Mucosa of stomach (tissue), 1 donor: ENCODE data around the gene ENTPD8.

Experiments
- H3K27me3 ChIP-seq: one replicate; pipeline ENCODE4 v1.7.0; 2013; ENCODE audit warnings: mild to moderate bottlenecking, low read length; ENCODE audit not compliant: control insufficient read depth, insufficient read depth
- H3K36me3 ChIP-seq: one replicate; pipeline ENCODE4 v1.7.0; 2013; ENCODE audit warnings: low read length; ENCODE audit not compliant: control insufficient read depth, insufficient read depth
- H3K4me1 ChIP-seq: one replicate; pipeline ENCODE4 v1.7.0; 2013; ENCODE audit warnings: mild to moderate bottlenecking, low read length; ENCODE audit not compliant: control insufficient read depth, insufficient read depth
- H3K4me3 ChIP-seq: one replicate; pipeline ENCODE4 v1.7.0; 2013; ENCODE audit warnings: low read length
- H3K9ac ChIP-seq: one replicate; pipeline ENCODE4 v1.7.0; 2013; ENCODE audit warnings: mild to moderate bottlenecking, low read length, moderate library complexity
- H3K9me3 ChIP-seq: one replicate; pipeline ENCODE4 v1.7.0; 2013; ENCODE audit warnings: mild to moderate bottlenecking, low read length, moderate library complexity; ENCODE audit not compliant: control insufficient read depth
- donor health status: Pancreatic carcinoma.

The ENTPD8 gene

GRCh38 chr9:137406085-137406760 lies 34.9 kb downstream of the ENTPD8 start:
- Histone ChIP-seq H3K27me3 (no peaks in the 10 kb centered on the region), H3K4me1 (peaks cover 20% of the 10 kb centered on the region), H3K4me3 (no peak overlapping the region), H3K36me3 (no peaks in the 10 kb centered on the region), H3K9me3 (no peaks in the 10 kb centered on the region), H3K9ac (peak overlapping the region; percentile 43)

GRCh38 chr9:137405677-137406081 lies 35.5 kb downstream of the ENTPD8 start:
- Histone ChIP-seq H3K9ac (no peak overlapping the region), H3K36me3 (no peaks in the 10 kb centered on the region)

GRCh38 chr9:137404961-137405567 lies 36.1 kb downstream of the ENTPD8 start:
- Histone ChIP-seq H3K4me1 (peaks cover 22% of the 10 kb centered on the region), H3K9ac (no peak overlapping the region), H3K4me3 (no peak overlapping the region), H3K36me3 (no peaks in the 10 kb centered on the region), H3K9me3 (no peaks in the 10 kb centered on the region), H3K27me3 (no peaks in the 10 kb centered on the region)

More at GRCh38 chr9:137405677-137406081, 35.5 kb downstream of the ENTPD8 start:
- Histone ChIP-seq H3K9me3 (no peaks in the 10 kb centered on the region), H3K27me3 (no peaks in the 10 kb centered on the region), H3K4me3 (no peak overlapping the region), H3K4me1 (peaks cover 19% of the 10 kb centered on the region)

- H3K9me3 ChIP-seq = no peaks in the 10 kb centered on the region
These were observed 37.9 kb downstream of the ENTPD8 start for GRCh38 chr9:137403269-137403668.

GRCh38 chr9:137402746-137403145 lies 38.4 kb downstream of the ENTPD8 start:
- Histone ChIP-seq H3K4me1 (peaks cover 29% of the 10 kb centered on the region), H3K36me3 (no peaks in the 10 kb centered on the region), H3K9me3 (no peaks in the 10 kb centered on the region), H3K9ac (no peak overlapping the region), H3K4me3 (no peak overlapping the region), H3K27me3 (no peaks in the 10 kb centered on the region)

More at GRCh38 chr9:137403269-137403668, 37.9 kb downstream of the ENTPD8 start:
- Histone ChIP-seq H3K27me3 (no peaks in the 10 kb centered on the region), H3K4me3 (no peak overlapping the region), H3K4me1 (peaks cover 29% of the 10 kb centered on the region), H3K9ac (no peak overlapping the region), H3K36me3 (no peaks in the 10 kb centered on the region)

GRCh38 chr9:137398561-137399468 lies 42.3 kb downstream of the ENTPD8 start:
- H3K9me3 ChIP-seq = no peaks in the 10 kb centered on the region
- no peaks in the 10 kb centered on the region for H3K36me3 ChIP-seq
- no peak overlapping the region for H3K4me3 ChIP-seq
- no peak overlapping the region for H3K9ac ChIP-seq
- peaks cover 16% of the 10 kb centered on the region for H3K4me1 ChIP-seq
- H3K27me3 ChIP-seq = no peaks in the 10 kb centered on the region

- H3K27me3 ChIP-seq = no peaks in the 10 kb centered on the region
- no peak overlapping the region for H3K9ac ChIP-seq
- H3K36me3 ChIP-seq = no peaks in the 10 kb centered on the region
- no peak overlapping the region for H3K4me3 ChIP-seq
- H3K4me1 ChIP-seq = peaks cover 16% of the 10 kb centered on the region
- no peaks in the 10 kb centered on the region for H3K9me3 ChIP-seq
These were observed 43.3 kb downstream of the ENTPD8 start for GRCh38 chr9:137397675-137398423.

GRCh38 chr9:137396634-137397367 lies 44.4 kb downstream of the ENTPD8 start:
- no peaks in the 10 kb centered on the region for H3K9me3 ChIP-seq
- H3K36me3 ChIP-seq = no peaks in the 10 kb centered on the region
- no peaks in the 10 kb centered on the region for H3K27me3 ChIP-seq

GRCh38 chr9:137396227-137396626 lies 44.9 kb downstream of the ENTPD8 start:
- Histone ChIP-seq H3K36me3 (no peaks in the 10 kb centered on the region), H3K9ac (no peak overlapping the region), H3K27me3 (no peaks in the 10 kb centered on the region), H3K4me1 (peaks cover 16% of the 10 kb centered on the region), H3K9me3 (no peaks in the 10 kb centered on the region), H3K4me3 (no peak overlapping the region)

More at GRCh38 chr9:137396634-137397367, 44.4 kb downstream of the ENTPD8 start:
- Histone ChIP-seq H3K4me1 (peaks cover 16% of the 10 kb centered on the region), H3K4me3 (no peak overlapping the region), H3K9ac (no peak overlapping the region)

GRCh38 chr9:137395666-137396010 lies 45.5 kb downstream of the ENTPD8 start:
- no peak overlapping the region for H3K9ac ChIP-seq
- no peaks in the 10 kb centered on the region for H3K27me3 ChIP-seq
- H3K9me3 ChIP-seq = no peaks in the 10 kb centered on the region
- peaks cover 11% of the 10 kb centered on the region for H3K4me1 ChIP-seq
- no peaks in the 10 kb centered on the region for H3K36me3 ChIP-seq
- no peak overlapping the region for H3K4me3 ChIP-seq
